Myocyte (in vitro differentiated cells): ENCODE measurements around the gene NPAS3. TPM values are rescaled to one million over a fixed set of nuclear protein-coding genes. Genes with fewer than 3 reads are reported as not detected.

Source experiments
- DNase-seq: peaks from one replicate; pipeline ENCODE4 v3.0.0-alpha.2; 2012; ENCODE audit warnings: low read depth
- total RNA-seq: library from RNA; depleted of rRNA; stranded (reverse); fragments of >200 nt; gene quantifications from 2 replicates; pipeline ENCODE4 v1.2.3, GENCODE V29; 2014

NPAS3 gene
- total RNA-seq, 1 donor from 2014 or later = 0.19 TPM

- no peak for DNase-seq
These were observed 310.6 kb downstream of the NPAS3 start for GRCh38 chr14:33249233-33249820.

- no peak for DNase-seq
These were observed 312.3 kb downstream of the NPAS3 start for GRCh38 chr14:33250963-33251362.

- no peak for DNase-seq
These were observed 315.7 kb downstream of the NPAS3 start for GRCh38 chr14:33254342-33254741.

GRCh38 chr14:33254861-33255395, 316.2 kb downstream of the NPAS3 start:
- no peak for DNase-seq

- no peak for DNase-seq
These were observed 319.1 kb downstream of the NPAS3 start for GRCh38 chr14:33257796-33258195.

- no peak for DNase-seq
These were observed 321.1 kb downstream of the NPAS3 start for GRCh38 chr14:33259764-33260163.

GRCh38 chr14:33271216-33271615, 332.5 kb downstream of the NPAS3 start:
- DNase-seq = no peak

- DNase-seq = no peak
These were observed 333.2 kb downstream of the NPAS3 start for GRCh38 chr14:33271891-33272290.

GRCh38 chr14:33273978-33274377, 335.3 kb downstream of the NPAS3 start:
- DNase-seq = no peak

GRCh38 chr14:33275879-33276278, 337.2 kb downstream of the NPAS3 start:
- no peak for DNase-seq

GRCh38 chr14:33279865-33280264, 341.2 kb downstream of the NPAS3 start:
- DNase-seq = no peak

- no peak for DNase-seq
These were observed 342.0 kb downstream of the NPAS3 start for GRCh38 chr14:33280646-33281045.

GRCh38 chr14:33282331-33283230, 343.9 kb downstream of the NPAS3 start:
- DNase-seq = no peak

- DNase-seq = no peak
These were observed 347.4 kb downstream of the NPAS3 start for GRCh38 chr14:33285902-33286700.

- DNase-seq = no peak
These were observed 348.5 kb downstream of the NPAS3 start for GRCh38 chr14:33287189-33287588.

- DNase-seq = no peak
These were observed 352.0 kb downstream of the NPAS3 start for GRCh38 chr14:33290641-33291040.

GRCh38 chr14:33291529-33292104, 352.9 kb downstream of the NPAS3 start:
- no peak for DNase-seq

GRCh38 chr14:33294419-33294818, 355.7 kb downstream of the NPAS3 start:
- no peak for DNase-seq

GRCh38 chr14:33297565-33297964, 358.9 kb downstream of the NPAS3 start:
- no peak for DNase-seq

- DNase-seq = peak; percentile 3
These were observed 369.1 kb downstream of the NPAS3 start for GRCh38 chr14:33307691-33308251.

GRCh38 chr14:33309106-33309505, 370.4 kb downstream of the NPAS3 start:
- no peak for DNase-seq
